Measurements from ENCODE around the gene ADD3.
"Not testable (repeated sequence)": the region's sequence is repeated elsewhere in the genome, so short reads cannot be mapped to it uniquely, and the experiment has no call there.

Gene ADD3

GRCh38 chr10:109984013-109984412, 23.8 kb upstream of the ADD3 start:
- no peak for DNase-seq (ENCODE audit: low read depth, low spot score)
- TF ChIP-seq CTCF (IDR thresholded peaks at IDR 0.05; ENCODE audit: low read depth, low read length), result no peak
- in situ Hi-C loops (cut with HindIII; ENCODE audit: low sequenced_read_pairs), result no loop called here
- no peak overlapping the region for H3K4me3 ChIP-seq (ENCODE audit: low read depth, low read length)

- in situ Hi-C loops (cut with HindIII; ENCODE audit: low sequenced_read_pairs); DNase-seq (ENCODE audit: low read depth, low spot score); H3K4me3 ChIP-seq (ENCODE audit: low read depth, low read length): not testable (repeated sequence)
These were observed 22.0 kb upstream of the ADD3 start for GRCh38 chr10:109985768-109986167.

GRCh38 chr10:109987452-109988211, 20.2 kb upstream of the ADD3 start:
- in situ Hi-C loops (cut with HindIII; ENCODE audit: low sequenced_read_pairs), result no loop called here
- peak; percentile 85 for DNase-seq (ENCODE audit: low read depth, low spot score)
- no peak overlapping the region for H3K4me3 ChIP-seq (ENCODE audit: low read depth, low read length)
- no peak for TF ChIP-seq CTCF (IDR thresholded peaks at IDR 0.05; ENCODE audit: low read depth, low read length)

- no peak for DNase-seq (ENCODE audit: low read depth, low spot score)
- in situ Hi-C loops (cut with HindIII; ENCODE audit: low sequenced_read_pairs), result no loop called here
- no peak overlapping the region for H3K4me3 ChIP-seq (ENCODE audit: low read depth, low read length)
- no peak for TF ChIP-seq CTCF (IDR thresholded peaks at IDR 0.05; ENCODE audit: low read depth, low read length)
These were observed 19.6 kb upstream of the ADD3 start for GRCh38 chr10:109988212-109988596.

DNA sequence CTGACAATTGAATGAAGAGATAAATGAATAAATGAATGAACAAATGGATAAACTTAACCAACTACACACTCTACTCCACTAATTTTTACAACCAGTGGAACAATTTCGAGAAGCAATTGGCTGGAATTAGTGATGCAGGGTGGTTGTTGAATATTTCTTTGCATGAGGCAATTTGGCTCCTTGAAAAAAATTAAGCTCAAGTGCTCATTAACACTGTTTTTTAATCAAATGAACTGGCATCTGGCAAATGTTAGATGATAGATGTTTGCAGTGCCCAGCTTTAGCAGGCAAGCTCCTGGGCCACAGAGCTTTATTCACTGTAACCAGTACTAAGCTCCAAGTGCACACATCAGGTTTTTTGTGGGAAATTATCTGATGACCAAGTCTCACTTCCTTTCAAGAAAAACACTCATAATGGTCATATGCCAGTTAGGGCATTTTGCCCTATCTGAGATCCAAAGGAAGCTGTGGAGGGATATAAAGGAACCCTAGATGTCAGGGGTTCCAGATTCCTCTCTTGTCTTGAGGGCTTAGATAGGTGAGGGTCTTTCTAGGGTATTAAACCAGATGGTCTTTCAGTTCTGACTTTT, 16.4 kb upstream of the ADD3 start:
- TF ChIP-seq CTCF (IDR thresholded peaks at IDR 0.05; ENCODE audit: low read depth, low read length), result no peak
- no peak overlapping the region for H3K4me3 ChIP-seq (ENCODE audit: low read depth, low read length)
- DNase-seq (ENCODE audit: low read depth, low spot score), result no peak
- in situ Hi-C loops (cut with HindIII; ENCODE audit: low sequenced_read_pairs), result no loop called here

DNA sequence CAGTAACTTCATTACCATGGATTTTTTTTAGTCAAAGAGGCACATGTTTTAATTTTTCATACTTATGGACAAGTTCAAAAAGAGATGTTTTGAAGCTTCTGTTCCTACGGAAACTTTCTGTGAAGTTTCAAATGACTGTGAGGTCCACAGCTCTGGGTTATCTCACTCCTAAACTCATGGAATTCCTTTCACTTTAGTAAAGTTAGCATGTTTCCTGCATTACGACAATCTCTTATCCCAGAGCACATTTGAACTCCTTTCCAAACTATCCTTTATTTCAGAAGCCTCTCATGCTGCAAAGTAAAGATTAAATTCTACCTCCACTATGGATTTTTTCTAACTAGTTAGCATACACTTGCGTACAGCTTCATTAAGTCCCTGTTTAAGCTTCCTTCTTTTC, 15.3 kb upstream of the ADD3 start:
- in situ Hi-C loops (cut with HindIII; ENCODE audit: low sequenced_read_pairs), result no loop called here
- TF ChIP-seq CTCF (IDR thresholded peaks at IDR 0.05; ENCODE audit: low read depth, low read length), result no peak
- H3K4me3 ChIP-seq (ENCODE audit: low read depth, low read length), result no peak overlapping the region
- DNase-seq (ENCODE audit: low read depth, low spot score), result peak; percentile 71

DNA sequence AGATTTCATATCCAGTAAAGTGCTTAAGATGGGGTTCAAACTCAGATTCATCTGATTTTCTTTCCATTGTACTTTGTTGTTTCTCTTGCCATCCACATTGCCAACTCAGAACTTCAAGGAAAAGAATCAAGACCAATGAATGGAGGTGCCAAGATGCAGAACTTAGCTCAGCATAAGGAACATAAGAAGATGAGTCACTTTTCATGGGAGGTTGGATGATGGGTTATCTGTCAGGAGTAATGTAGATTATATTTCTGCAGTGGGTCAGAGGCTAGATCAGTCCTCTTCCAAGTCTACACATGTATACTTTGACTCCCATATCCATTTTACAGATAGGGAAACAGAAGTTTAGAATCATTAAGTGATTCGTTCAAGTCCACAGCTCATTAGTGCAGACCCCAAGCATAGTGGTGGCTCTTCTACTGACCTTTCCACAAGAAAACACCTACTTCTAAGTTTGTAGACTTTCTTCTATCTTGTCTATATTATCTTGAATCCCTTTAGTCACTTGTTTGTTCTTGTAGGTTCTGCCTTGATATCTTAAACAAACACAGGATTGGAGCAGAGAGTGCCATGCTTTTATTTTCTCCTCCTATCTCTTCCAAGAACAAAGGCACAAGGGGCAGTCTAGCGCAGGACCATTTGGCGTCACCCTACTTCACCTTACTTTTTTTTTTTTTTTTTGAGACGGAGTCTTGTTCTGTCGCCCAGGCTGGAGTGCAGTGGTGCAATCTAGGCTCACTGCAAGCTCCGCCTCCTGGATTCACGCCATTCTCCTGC, 14.0 kb upstream of the ADD3 start:
- in situ Hi-C loops (cut with HindIII; ENCODE audit: low sequenced_read_pairs), result no loop called here
- no peak for TF ChIP-seq CTCF (IDR thresholded peaks at IDR 0.05; ENCODE audit: low read depth, low read length)
- no peak overlapping the region for H3K4me3 ChIP-seq (ENCODE audit: low read depth, low read length)
- no peak for DNase-seq (ENCODE audit: low read depth, low spot score)

All from astrocyte of the spinal cord (primary cell).